ENCODE results near the gene FRMPD4. TPM values are rescaled to one million over a fixed set of nuclear protein-coding genes. Genes with fewer than 3 reads are reported as not detected.

FRMPD4 gene
- total RNA-seq, 2 experiments from 2014 or later, result not detected

GRCh38 chrX:12686331-12686730 is 548.1 kb downstream of the FRMPD4 start:
- Mint-ChIP-seq H3K4me1 (ENCODE audit: low read depth) (no peaks in the 10 kb centered on the region), H3K9me3 (no peaks in the 10 kb centered on the region), H3K27ac (no peak overlapping the region), H3K36me3 (ENCODE audit: low read depth) (no peaks in the 10 kb centered on the region), H3K27me3 (no peaks in the 10 kb centered on the region), H3K4me3 (no peak overlapping the region)
- CTCF ChIA-PET, result no interaction called here
- intact Hi-C loops (cut with micrococcal nuclease), result no loop called here
- no peak for DNase-seq
- POLR2A ChIA-PET, result no interaction called here
- no peak for TF ChIP-seq CTCF (IDR thresholded peaks at IDR 0.05)
- ATAC-seq, result no peak

GRCh38 chrX:12690646-12691045 is 552.4 kb downstream of the FRMPD4 start:
- H3K36me3 Mint-ChIP-seq (ENCODE audit: low read depth), result no peaks in the 10 kb centered on the region
- no peak for TF ChIP-seq CTCF (IDR thresholded peaks at IDR 0.05)
- no peaks in the 10 kb centered on the region for H3K4me1 Mint-ChIP-seq (ENCODE audit: low read depth)
- no peaks in the 10 kb centered on the region for H3K9me3 Mint-ChIP-seq
- DNase-seq (no peak), ATAC-seq (no peak)
- no peak overlapping the region for H3K27ac Mint-ChIP-seq
- intact Hi-C loops (cut with micrococcal nuclease), result no loop called here
- H3K27me3 Mint-ChIP-seq, result peaks cover 2% of the 10 kb centered on the region
- ChIA-PET POLR2A (no interaction called here), CTCF (interaction anchor here (1.0 to 2.4 kb wide), 2 partner anchors 11 to 80 kb away, joined by 3 to 11 read pairs; no protein-coding TSS in a partner anchor)
- no peak overlapping the region for H3K4me3 Mint-ChIP-seq

GRCh38 chrX:12693754-12694153 is 555.5 kb downstream of the FRMPD4 start:
- Mint-ChIP-seq H3K27ac (no peak overlapping the region), H3K9me3 (no peaks in the 10 kb centered on the region), H3K27me3 (peaks cover 2% of the 10 kb centered on the region), H3K36me3 (ENCODE audit: low read depth) (no peaks in the 10 kb centered on the region), H3K4me3 (no peak overlapping the region), H3K4me1 (ENCODE audit: low read depth) (no peaks in the 10 kb centered on the region)
- no peak for TF ChIP-seq CTCF (IDR thresholded peaks at IDR 0.05)
- intact Hi-C loops (cut with micrococcal nuclease), result no loop called here
- ChIA-PET CTCF (interaction anchor here (1.7 to 2.4 kb wide), 2 partner anchors 8 to 15 kb away, joined by 6 to 8 read pairs; no protein-coding TSS in a partner anchor), POLR2A (no interaction called here)
- ATAC-seq (no peak), DNase-seq (no peak)

GRCh38 chrX:12700745-12701144 is 562.5 kb downstream of the FRMPD4 start:
- ATAC-seq (no peak), DNase-seq (no peak)
- Mint-ChIP-seq H3K36me3 (ENCODE audit: low read depth) (no peaks in the 10 kb centered on the region), H3K9me3 (no peaks in the 10 kb centered on the region), H3K4me1 (ENCODE audit: low read depth) (no peaks in the 10 kb centered on the region), H3K27ac (no peak overlapping the region), H3K4me3 (no peak overlapping the region), H3K27me3 (peaks cover 3% of the 10 kb centered on the region)
- ChIA-PET POLR2A (no interaction called here), CTCF (interaction anchor here (1.4 to 2.7 kb wide), 7 partner anchors 11 to 200 kb away, joined by 4 to 15 read pairs (median 5); no protein-coding TSS in a partner anchor)
- no peak for TF ChIP-seq CTCF (IDR thresholded peaks at IDR 0.05)
- intact Hi-C loops (cut with micrococcal nuclease), result loop anchor here (10.0 kb wide), 1 partner anchor 194 kb away; no protein-coding TSS in a partner anchor

GRCh38 chrX:12701628-12702027 is 563.4 kb downstream of the FRMPD4 start:
- H3K36me3 Mint-ChIP-seq (ENCODE audit: low read depth), result no peaks in the 10 kb centered on the region
- ChIA-PET CTCF (interaction anchor here (0.7 to 2.7 kb wide), 14 partner anchors 9 to 621 kb away, joined by 3 to 15 read pairs (median 5); no protein-coding TSS in a partner anchor), POLR2A (no interaction called here)
- H3K27ac Mint-ChIP-seq, result no peak overlapping the region
- intact Hi-C loops (cut with micrococcal nuclease), result loop anchor here (10.0 kb wide), 1 partner anchor 193 kb away; no protein-coding TSS in a partner anchor
- peak; percentile 58 for DNase-seq
- peak; percentile 41 for TF ChIP-seq CTCF (IDR thresholded peaks at IDR 0.05)
- no peaks in the 10 kb centered on the region for H3K4me1 Mint-ChIP-seq (ENCODE audit: low read depth)
- H3K27me3 Mint-ChIP-seq, result peaks cover 3% of the 10 kb centered on the region
- no peaks in the 10 kb centered on the region for H3K9me3 Mint-ChIP-seq
- H3K4me3 Mint-ChIP-seq, result no peak overlapping the region
- ATAC-seq, result peak; percentile 42

Data from activated CD8-positive, alpha-beta T cell treated with anti-CD3 and anti-CD28 coated beads for 36 hours (primary cell).